NB4 (cell line): Measurements from ENCODE around the gene ABCA2.

Source experiments
- DNase-seq: peaks from one replicate; pipeline ENCODE4 v3.0.0; 2010; ENCODE audit warnings: low read depth
- H3K4me3 ChIP-seq: one replicate; pipeline ENCODE4 v1.5.1; 2011; ENCODE audit warnings: mild to moderate bottlenecking, low read depth, low read length, moderate library complexity
- MYC ChIP-seq: IDR thresholded peaks from 2 replicates; pipeline ENCODE4 v1.6.1; 2011; ENCODE audit warnings: low read depth, low read length
- POLR2A ChIP-seq: IDR thresholded peaks from 2 replicates; pipeline ENCODE4 v1.6.1; 2011; ENCODE audit warnings: mild to moderate bottlenecking; ENCODE audit not compliant: insufficient read length; ENCODE audit errors: extremely low read depth
- TF ChIP-seq, protein P1 (sequence below): IDR thresholded peaks from 2 replicates; pipeline ENCODE4 v1.6.1; 2011; ENCODE audit warnings: low read depth, low read length
- TF ChIP-seq, protein P2 (sequence below): IDR thresholded peaks from one replicate; pipeline ENCODE4 v1.5.1; 2012; ENCODE audit warnings: low read depth, low read length

ABCA2 gene

GRCh38 chr9:136968333-136969127 lies 59.5 kb downstream of the ABCA2 start:
- DNase-seq = no peak
- no peak overlapping the region for H3K4me3 ChIP-seq
- TF ChIP-seq, protein P1, sequence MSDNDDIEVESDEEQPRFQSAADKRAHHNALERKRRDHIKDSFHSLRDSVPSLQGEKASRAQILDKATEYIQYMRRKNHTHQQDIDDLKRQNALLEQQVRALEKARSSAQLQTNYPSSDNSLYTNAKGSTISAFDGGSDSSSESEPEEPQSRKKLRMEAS = no peak
- TF ChIP-seq MYC (no peak), POLR2A (no peak)
- TF ChIP-seq, protein P2, sequence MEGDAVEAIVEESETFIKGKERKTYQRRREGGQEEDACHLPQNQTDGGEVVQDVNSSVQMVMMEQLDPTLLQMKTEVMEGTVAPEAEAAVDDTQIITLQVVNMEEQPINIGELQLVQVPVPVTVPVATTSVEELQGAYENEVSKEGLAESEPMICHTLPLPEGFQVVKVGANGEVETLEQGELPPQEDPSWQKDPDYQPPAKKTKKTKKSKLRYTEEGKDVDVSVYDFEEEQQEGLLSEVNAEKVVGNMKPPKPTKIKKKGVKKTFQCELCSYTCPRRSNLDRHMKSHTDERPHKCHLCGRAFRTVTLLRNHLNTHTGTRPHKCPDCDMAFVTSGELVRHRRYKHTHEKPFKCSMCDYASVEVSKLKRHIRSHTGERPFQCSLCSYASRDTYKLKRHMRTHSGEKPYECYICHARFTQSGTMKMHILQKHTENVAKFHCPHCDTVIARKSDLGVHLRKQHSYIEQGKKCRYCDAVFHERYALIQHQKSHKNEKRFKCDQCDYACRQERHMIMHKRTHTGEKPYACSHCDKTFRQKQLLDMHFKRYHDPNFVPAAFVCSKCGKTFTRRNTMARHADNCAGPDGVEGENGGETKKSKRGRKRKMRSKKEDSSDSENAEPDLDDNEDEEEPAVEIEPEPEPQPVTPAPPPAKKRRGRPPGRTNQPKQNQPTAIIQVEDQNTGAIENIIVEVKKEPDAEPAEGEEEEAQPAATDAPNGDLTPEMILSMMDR = no peak

- no peak overlapping the region for H3K4me3 ChIP-seq
- no peak for DNase-seq
- TF ChIP-seq, protein P1 = no peak
Observed at GRCh38 chr9:136965771-136966484, 62.1 kb downstream of the ABCA2 start.

DNA sequence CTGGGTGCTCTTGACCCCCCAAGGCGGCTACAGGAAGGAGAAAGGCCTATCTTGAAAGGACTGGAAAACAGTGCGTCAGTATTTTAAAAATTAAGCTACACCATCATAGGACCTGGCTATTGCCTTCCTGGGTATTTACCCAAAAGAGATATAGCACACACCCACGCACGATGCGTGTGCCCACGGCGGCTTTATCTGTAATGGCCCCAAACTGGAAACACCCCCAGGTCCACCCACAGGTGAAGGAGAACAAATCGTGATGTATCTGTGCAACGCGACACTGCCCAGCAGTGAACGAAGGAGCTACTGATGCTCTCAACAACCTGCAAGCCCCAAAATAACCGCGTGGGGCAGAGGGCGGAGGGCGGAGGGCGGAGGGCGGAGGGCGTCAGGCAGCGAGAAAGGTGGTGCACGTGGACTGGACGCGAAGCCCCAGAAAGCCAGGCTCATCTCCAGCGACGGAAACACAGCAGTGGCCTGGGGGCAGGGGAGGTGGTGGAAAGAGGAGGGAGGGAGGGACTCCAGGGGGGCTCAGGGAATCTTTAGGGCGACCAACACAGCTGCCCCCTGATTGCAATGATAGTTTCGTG lies 63.1 kb downstream of the ABCA2 start:
- no peak for DNase-seq
- H3K4me3 ChIP-seq = no peak overlapping the region
- TF ChIP-seq MYC = no peak
- TF ChIP-seq POLR2A = no peak
- TF ChIP-seq, protein P1 = no peak
- TF ChIP-seq, protein P2 = no peak

DNA sequence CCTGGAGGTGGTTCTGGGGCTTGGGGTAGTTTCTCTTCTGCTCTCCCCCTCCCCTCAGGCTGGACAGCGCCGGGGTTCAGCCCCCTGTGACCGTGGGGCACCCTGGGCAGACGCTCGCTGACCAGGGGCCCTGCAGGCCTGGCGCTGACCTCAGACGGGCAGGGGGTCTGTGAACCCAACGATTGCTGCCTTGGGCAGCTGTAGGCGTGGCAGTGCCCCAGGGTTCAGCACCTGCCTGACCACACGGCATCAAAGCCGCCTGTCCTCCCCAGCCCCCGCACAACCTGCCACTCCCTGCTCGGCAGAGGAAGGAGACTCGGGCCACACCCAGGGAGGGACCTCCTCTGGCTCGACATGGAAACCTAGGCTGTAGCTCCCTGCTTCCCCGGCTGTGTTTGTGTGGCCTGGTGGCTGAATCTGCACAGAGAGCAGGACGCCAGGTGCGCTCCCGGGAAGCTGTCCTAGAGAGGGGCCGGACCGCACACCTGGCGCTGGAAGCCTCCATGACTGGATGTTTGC lies 63.8 kb downstream of the ABCA2 start:
- TF ChIP-seq, protein P2 = no peak
- TF ChIP-seq MYC (no peak), POLR2A (no peak)
- TF ChIP-seq, protein P1 = no peak
- DNase-seq = no peak

DNA sequence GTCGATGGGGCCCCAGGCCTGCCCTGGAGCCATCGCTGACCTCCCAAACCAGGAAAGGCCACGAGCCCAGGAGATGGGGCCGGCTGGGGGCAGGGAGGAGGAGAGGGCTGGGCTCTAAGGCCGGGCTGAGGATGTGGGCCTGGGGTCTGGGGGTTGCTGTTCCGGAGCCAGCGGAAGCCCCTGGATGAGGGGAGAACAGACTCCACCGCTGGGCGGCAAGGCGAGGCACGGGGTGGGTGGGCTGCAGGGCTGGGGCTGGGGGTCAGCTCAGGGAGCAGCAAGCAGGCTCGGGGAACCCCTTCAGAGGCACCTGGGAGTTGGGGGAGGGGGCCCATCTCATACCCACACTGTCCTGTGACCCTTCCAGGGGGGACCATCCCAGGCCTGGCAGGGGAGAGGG lies 64.3 kb downstream of the ABCA2 start:
- TF ChIP-seq, protein P1 = no peak
- TF ChIP-seq, protein P2 = no peak
- TF ChIP-seq POLR2A = no peak
- TF ChIP-seq MYC = no peak
- no peak for DNase-seq
- no peak overlapping the region for H3K4me3 ChIP-seq

More for the DNA sequence above, 63.8 kb downstream of the ABCA2 start:
- H3K4me3 ChIP-seq = no peak overlapping the region

- H3K4me3 ChIP-seq = no peak overlapping the region
- TF ChIP-seq, protein P2 = no peak
- TF ChIP-seq, protein P1 = no peak
- no peak for TF ChIP-seq POLR2A
- TF ChIP-seq MYC = no peak
- DNase-seq = no peak
Observed at GRCh38 chr9:136963341-136963740, 64.7 kb downstream of the ABCA2 start.
